Measurements from ENCODE around the gene RNF152. TPM values are rescaled to one million over a fixed set of nuclear protein-coding genes. Genes with fewer than 3 reads are reported as not detected.

Gene RNF152
- polyA plus RNA-seq, 1 of the 3 experiments (the other 2 are of a cell fraction) = 6.6 TPM

DNA sequence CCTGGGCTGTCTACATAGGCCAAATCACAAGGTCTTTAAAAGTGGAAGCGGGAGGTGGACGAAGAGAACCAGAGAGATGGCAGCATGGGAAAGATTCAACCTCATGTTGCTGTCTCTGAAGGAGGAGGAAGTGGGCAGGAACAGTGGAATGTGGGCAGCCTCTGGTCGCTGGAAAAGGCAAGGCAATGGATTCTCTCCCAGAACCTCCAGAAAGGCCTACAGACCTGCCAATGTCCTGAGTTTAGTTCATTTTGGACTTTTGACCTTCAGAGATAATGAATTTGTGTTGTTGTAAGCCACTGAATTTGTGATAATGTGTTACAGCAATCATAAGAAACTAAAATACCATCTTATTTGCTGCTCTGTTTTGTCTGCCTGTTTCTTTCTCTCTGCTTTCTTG, 122.5 kb downstream of the RNF152 start (continued):
- TF ChIP-seq, protein P1, sequence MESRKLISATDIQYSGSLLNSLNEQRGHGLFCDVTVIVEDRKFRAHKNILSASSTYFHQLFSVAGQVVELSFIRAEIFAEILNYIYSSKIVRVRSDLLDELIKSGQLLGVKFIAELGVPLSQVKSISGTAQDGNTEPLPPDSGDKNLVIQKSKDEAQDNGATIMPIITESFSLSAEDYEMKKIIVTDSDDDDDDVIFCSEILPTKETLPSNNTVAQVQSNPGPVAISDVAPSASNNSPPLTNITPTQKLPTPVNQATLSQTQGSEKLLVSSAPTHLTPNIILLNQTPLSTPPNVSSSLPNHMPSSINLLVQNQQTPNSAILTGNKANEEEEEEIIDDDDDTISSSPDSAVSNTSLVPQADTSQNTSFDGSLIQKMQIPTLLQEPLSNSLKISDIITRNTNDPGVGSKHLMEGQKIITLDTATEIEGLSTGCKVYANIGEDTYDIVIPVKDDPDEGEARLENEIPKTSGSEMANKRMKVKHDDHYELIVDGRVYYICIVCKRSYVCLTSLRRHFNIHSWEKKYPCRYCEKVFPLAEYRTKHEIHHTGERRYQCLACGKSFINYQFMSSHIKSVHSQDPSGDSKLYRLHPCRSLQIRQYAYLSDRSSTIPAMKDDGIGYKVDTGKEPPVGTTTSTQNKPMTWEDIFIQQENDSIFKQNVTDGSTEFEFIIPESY (IDR thresholded peaks at IDR 0.05; ENCODE audit: borderline replicate concordance, low read depth) = no peak
- no peak for TF ChIP-seq NRF1 (IDR thresholded peaks at IDR 0.05; ENCODE audit: low read depth, low read length)

DNA sequence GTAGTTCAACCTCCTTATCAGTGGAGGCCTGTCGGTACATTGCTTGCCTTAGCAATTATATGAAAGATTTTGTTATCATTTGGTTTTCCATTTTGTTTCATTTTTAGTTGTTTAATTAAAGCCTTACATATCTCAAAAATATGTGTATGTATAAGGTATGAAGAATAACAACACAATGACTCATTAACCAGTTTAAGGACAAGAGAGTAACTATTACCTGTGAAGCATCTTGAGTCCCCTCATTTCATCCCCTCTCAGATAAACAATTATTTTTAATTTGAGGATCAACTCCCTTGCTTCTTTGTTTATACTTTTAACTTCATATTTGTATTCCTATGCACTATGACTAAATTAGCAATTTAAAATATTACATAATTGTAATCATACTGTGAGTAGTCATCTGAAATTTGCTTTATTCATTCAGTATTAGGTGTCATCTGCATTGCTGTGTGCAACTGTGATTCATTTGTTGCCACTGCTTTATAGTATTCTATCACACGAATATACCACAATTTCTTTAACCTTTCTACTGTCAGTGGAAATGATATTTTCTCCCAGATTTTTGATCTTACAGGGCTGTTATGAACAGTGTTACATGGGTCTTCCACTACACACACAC, 126.4 kb downstream of the RNF152 start:
- Histone ChIP-seq H3K9ac (no peak overlapping the region), H3F3A (replicated peaks; ENCODE audit: insufficient read depth) (peaks cover 4% of the 10 kb centered on the region), H3K79me2 (ENCODE audit: insufficient read depth) (no peaks in the 10 kb centered on the region), H2AFZ (ENCODE audit: low read depth) (no peak overlapping the region), H4K20me1 (ENCODE audit: insufficient read depth) (no peaks in the 10 kb centered on the region), H3K9me3 (no peaks in the 10 kb centered on the region), H3K4me2 (no peak overlapping the region), H3K4me1 (ENCODE audit: control insufficient read depth in 1 of 2, insufficient read depth in 2 of 2, low read depth in 1 of 2, low read length in 1 of 2) (peaks cover 10 to 11% of the 10 kb centered on the region in 2 experiments; a peak in 3 of 4 replicates), H3K36me3 (replicated peaks in 1 of 2; ENCODE audit: control insufficient read depth in 1 of 2, insufficient read depth in 2 of 2, low read length in 1 of 2) (no peaks in the 10 kb centered on the region), H3K27ac (ENCODE audit: low read depth in 2 of 2, low read length in 1 of 2) (no peak overlapping the region), H3K27me3 (ENCODE audit: insufficient read depth) (no peaks in the 10 kb centered on the region), H3K4me3 (ENCODE audit: low read depth in 2 of 2, low read length in 1 of 2) (no peak overlapping the region), H3K9me2 (no peaks in the 10 kb centered on the region)
- ChIA-PET POLR2A (no interaction called here), CTCF (no interaction called here)
- TF ChIP-seq FOXJ3 (CRISPR knock-in tag; IDR thresholded peaks at IDR 0.05) (no peak), SIN3A (IDR thresholded peaks at IDR 0.05; ENCODE audit: borderline replicate concordance, low read depth, low read length) (no peak), POLR2AphosphoS5 (IDR thresholded peaks at IDR 0.05; ENCODE audit: low read depth, low read length) (no peak), USF2 (IDR thresholded peaks at IDR 0.05; ENCODE audit: borderline replicate concordance, low read depth, low read length) (no peak), YY1 (IDR thresholded peaks at IDR 0.05; ENCODE audit: low read depth) (no peak), TCF12 (IDR thresholded peaks at IDR 0.05) (no peak)
- WGBS (ENCODE audit: low lambda C conversion rate) = 80% methylated on average over 2 of the region's 2 CpGs
- no peak for DNase-seq

GRCh38 chr18:61765097-61765496, 127.7 kb downstream of the RNF152 start:
- Histone ChIP-seq H3K27me3 (ENCODE audit: insufficient read depth) (no peaks in the 10 kb centered on the region), H3K4me2 (peak overlapping the region; percentile 44), H4K20me1 (ENCODE audit: insufficient read depth) (no peaks in the 10 kb centered on the region), H2AFZ (ENCODE audit: low read depth) (peak overlapping the region; percentile 61), H3K9me3 (no peaks in the 10 kb centered on the region), H3K79me2 (ENCODE audit: insufficient read depth) (no peaks in the 10 kb centered on the region), H3K4me1 (ENCODE audit: control insufficient read depth in 1 of 2, insufficient read depth in 2 of 2, low read depth in 1 of 2, low read length in 1 of 2) (peaks cover 10 to 11% of the 10 kb centered on the region in 2 experiments; a peak in 3 of 4 replicates), H3F3A (replicated peaks; ENCODE audit: insufficient read depth) (peaks cover 4% of the 10 kb centered on the region), H3K27ac (ENCODE audit: low read depth in 2 of 2, low read length in 1 of 2) (peak overlapping the region; percentile 64 to 86), H3K9me2 (no peaks in the 10 kb centered on the region), H3K4me3 (ENCODE audit: low read depth in 2 of 2, low read length in 1 of 2) (peak overlapping the region in 1 of 2 experiments; percentile 6; a peak in 1 of 4 replicates), H3K36me3 (replicated peaks in 1 of 2; ENCODE audit: control insufficient read depth in 1 of 2, insufficient read depth in 2 of 2, low read length in 1 of 2) (no peaks in the 10 kb centered on the region), H3K9ac (peak overlapping the region; percentile 8; the same call in 1 of the 2 replicates)
- TF ChIP-seq RAD21 (IDR thresholded peaks at IDR 0.05; ENCODE audit: low read length) (peak; percentile 3; the same call in 1 of the 2 replicates), SMC3 (IDR thresholded peaks at IDR 0.05; ENCODE audit: low read depth, low read length) (no peak), YY1 (IDR thresholded peaks at IDR 0.05; ENCODE audit: low read depth) (no peak), GATA2 (CRISPR knock-in tag; IDR thresholded peaks at IDR 0.05) (no peak), FOXJ3 (CRISPR knock-in tag; IDR thresholded peaks at IDR 0.05) (no peak), TCF12 (IDR thresholded peaks at IDR 0.05) (peak; percentile 57; the same call in 1 of the 2 replicates), FOSL2 (IDR thresholded peaks at IDR 0.05; ENCODE audit: borderline replicate concordance, low read depth) (no peak; the same call in 1 of the 2 replicates), EP300 (IDR thresholded peaks at IDR 0.05; ENCODE audit: borderline replicate concordance in 1 of 2, low read depth in 1 of 2, low read length in 1 of 2) (peak in 1 of 2 experiments; percentile 35; a peak in 2 of 4 replicates), NFIC (IDR thresholded peaks at IDR 0.05; ENCODE audit: borderline replicate concordance) (0 out of 2 replicates have a peak, but pooled peaks have one; percentile 3)
- TF ChIP-seq, protein P1 (IDR thresholded peaks at IDR 0.05; ENCODE audit: borderline replicate concordance, low read depth) = no peak
- TF ChIP-seq, protein P2, sequence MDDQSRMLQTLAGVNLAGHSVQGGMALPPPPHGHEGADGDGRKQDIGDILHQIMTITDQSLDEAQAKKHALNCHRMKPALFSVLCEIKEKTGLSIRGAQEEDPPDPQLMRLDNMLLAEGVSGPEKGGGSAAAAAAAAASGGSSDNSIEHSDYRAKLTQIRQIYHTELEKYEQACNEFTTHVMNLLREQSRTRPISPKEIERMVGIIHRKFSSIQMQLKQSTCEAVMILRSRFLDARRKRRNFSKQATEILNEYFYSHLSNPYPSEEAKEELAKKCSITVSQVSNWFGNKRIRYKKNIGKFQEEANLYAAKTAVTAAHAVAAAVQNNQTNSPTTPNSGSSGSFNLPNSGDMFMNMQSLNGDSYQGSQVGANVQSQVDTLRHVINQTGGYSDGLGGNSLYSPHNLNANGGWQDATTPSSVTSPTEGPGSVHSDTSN (IDR thresholded peaks at IDR 0.05) = peak; percentile 56
- 49% methylated on average over 6 of the region's 6 CpGs for WGBS (ENCODE audit: low lambda C conversion rate)
- POLR2A ChIA-PET = no interaction called here
- DNase-seq = peak; percentile 25
- CTCF ChIA-PET = no interaction called here
